Inflammatory macrophage treated with lipopolysaccharide for 4 hours (primary cell): ENCODE results near the gene CALHM1.
"Not testable (repeated sequence)": the region's sequence is repeated elsewhere in the genome, so short reads cannot be mapped to it uniquely, and the experiment has no call there.

Source experiments
- DNase-seq: peaks from one replicate; pipeline ENCODE4 v3.0.0-alpha.2; 2020

The CALHM1 gene

DNA sequence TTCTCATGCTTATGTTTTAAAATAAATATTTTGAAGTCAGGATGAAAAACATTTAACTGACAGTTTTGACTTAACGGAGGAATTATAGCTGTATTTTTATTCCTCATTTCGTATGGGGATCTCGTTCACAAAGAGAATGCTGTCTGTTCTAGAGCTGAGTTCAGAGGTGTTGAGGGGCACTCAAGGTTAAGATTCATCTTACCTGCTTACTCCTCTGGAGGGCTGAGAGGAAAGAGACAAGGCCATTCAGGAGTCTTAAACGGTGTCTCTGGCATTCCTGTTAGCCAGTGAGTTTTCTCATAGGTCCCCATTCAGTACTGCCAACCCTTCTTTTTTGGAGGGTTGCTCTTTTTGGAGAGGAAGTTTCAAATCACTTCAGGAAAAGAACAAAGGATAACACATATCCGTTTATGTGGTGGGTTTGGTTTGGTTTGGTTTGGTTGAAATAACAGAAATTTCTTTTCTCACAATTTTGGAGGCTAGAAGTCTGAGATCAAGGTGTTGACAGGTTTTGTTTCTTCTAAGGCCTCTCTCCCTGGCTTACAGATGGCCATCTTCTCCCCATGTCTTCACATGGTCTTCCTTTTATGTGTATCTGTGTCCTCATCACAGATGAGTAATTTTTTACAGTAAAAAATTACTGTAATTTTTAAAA is 29.6 kb downstream of the CALHM1 start:
- DNase-seq = no peak

DNA sequence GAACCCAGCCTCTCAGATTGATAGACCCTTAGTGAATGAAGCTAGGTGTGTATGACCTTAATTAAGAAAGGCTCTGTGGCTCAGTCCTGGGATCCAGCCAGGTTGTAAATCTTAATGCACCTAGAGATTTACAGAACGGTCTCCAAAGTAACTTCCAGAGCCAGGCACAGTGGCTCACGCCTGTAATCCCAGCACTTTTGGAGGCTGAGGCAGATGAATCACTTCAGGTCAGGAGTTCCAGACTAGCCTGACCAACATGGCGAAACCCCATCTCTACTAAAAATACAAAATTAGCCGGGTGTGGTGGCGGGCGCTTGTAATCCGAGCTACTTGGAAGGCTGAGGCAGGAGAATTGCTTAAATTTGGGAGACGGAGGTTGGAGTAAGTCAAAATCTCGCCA is 30.8 kb downstream of the CALHM1 start:
- DNase-seq = no peak

DNA sequence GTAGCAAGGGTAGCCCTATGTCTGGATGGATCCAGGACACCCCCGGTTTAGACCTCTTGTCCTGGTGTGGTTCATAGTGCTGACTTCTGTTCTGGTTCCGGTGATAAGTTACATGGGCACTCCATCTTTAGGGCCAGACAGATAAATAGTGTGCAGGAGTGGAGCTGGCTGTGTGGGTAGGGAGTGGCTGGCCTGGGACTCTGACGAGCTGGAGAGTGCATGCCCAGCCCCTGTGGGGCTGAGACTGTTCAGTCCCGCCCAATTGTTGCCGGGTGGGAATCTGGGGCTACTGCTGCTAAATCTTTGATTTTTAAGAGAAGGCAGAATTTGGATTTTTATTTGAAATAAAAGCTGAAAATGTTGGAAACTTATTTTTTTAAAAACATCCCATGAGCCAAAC is 35.0 kb downstream of the CALHM1 start:
- DNase-seq = no peak

DNA sequence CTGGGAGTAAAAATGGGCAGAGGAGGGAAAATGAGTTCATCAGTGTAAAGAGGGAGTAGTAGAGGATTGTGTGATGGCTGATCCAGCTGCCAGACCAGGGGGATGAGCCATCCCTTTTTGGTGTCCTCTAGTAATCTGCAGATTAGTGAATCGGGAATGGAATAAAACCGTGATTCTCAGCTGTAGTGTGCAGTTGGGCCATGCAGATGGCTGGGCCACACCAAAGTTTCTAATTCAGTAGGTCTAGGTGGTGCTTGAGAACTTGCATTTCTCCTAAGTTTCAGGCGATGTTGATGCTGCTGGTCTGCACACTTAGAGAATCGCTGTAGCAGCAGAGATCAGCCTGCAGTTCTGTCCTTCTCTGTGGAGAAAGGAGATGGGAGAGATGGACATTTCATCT is 39.6 kb downstream of the CALHM1 start:
- no peak for DNase-seq

DNA sequence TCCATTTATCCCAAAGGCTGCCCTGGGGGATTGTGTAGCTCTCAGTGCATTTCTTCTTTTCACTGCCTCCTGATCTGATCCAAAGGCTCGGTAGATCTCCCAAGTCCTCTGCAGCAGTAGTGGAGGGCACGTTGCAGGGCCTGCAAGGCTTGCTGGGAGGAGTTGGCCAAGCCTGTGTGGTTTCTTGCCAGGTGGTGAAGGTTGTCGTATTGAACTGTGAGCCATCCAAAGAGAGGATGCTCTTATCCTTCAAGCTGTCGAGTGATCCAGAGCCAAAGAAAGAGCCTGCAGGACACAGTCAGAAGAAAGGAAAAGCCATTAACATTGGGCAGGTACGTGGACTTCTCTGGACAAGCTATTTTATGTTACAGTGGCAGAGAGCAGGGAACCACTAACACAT is 41.1 kb downstream of the CALHM1 start:
- no peak for DNase-seq

DNA sequence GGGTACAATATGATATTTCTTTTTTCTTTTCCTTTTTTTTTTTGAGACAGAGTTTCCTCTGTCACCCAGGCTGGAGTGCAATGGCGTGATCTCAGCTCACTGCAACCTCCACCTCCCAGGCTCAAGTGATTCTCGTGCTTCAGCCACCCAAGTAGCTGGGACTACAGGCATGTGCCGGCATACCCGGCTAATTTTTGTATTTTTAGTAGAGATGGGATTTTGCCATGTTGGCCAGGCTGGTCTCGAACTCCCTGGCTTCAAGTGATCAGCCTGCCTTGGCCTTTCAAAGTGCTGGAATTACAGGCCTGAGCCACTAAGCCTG is 41.6 kb downstream of the CALHM1 start:
- not testable (repeated sequence) for DNase-seq

DNA sequence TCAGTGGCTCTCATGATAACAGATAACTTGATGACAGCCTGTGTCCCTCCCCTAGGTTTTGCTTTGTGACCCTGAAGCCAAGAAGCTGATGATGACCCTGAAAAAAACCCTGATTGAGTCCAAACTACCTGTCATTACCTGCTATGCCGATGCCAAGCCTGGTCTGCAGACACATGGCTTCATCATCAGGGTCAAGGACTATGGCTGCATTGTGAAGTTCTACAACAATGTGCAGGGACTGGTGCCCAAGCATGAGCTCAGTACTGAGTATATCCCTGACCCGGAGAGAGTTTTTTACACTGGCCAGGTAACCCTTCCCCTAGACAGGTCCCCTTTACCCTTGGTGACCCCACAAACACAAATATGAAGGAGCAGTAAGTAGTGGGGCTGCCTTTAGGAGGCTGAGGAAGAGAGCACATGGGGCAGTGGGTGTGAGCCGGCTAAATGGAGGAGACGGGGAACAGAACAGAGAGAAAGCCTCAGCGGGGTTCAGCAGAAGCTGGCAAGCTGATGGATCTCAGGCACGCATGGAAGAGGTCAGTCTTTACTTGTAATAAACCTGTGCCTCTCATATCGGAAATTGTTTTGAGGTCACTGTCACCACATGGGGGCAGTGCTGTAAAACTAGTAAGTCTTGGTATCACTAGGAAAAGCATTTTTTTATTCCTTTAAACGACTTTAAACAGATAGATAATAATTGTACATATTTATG is 42.1 kb downstream of the CALHM1 start:
- DNase-seq = peak; percentile 73

DNA sequence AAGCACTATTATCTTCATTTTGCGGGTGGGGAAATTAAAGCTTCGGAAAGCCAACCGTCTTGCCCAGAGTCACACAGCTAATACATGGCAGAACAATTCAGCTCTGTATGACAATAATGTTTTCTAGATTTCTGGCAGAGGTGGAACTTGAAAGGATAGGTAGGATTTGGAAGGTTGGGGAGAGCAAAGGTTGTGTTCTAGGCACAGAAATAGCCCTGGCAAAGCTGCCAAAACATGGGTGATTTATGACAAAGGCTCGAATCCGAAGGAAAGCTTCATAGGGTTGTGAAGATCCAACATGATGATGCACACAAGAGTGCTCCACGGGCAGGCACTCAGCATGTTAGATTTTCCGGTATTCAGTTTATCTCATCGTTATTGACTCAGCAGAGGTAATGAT is 43.1 kb downstream of the CALHM1 start:
- no peak for DNase-seq

DNA sequence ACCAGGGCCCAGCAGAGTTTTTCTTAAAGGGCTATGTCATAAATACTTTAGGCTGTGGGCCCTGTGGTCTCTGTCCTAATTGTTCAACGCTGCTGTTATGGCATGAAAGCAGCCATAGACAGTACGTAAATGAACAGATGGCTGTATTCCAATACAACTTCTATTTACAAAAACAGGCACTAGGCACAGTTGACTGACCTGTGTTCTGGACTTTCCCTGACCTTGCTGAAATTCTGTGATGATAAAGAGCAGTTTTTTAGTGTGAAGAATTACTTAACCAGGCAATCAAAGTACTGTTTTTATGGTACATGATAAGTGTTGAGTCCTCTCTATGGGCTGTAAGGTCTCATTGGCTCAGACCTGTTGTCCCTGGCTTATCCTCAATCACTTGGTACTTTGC is 45.1 kb downstream of the CALHM1 start:
- DNase-seq = no peak
